Fibroblast of peridontal ligament (primary cell): ENCODE results near the gene HMGB1.

Source experiments
- DNase-seq: peaks from one replicate; pipeline ENCODE4 v3.0.0-alpha.2; 2010; ENCODE audit errors: extremely low read depth

The HMGB1 gene

GRCh38 chr13:30465593-30466357 lies at the start of gene HMGB1:
Gene HMGB1, minus strand, starts transcription at chr13:30465936. Its CDS starts 2,256 bp downstream, at chr13:30463680.
- DNase-seq, result peak; percentile 98

- no peak for DNase-seq
Measured at GRCh38 chr13:30510811-30511371, 45.2 kb upstream of the HMGB1 start.

- no peak for DNase-seq
Measured at GRCh38 chr13:30510091-30510490, 44.4 kb upstream of the HMGB1 start.

GRCh38 chr13:30509254-30510050 lies 43.7 kb upstream of the HMGB1 start:
- DNase-seq, result no peak

GRCh38 chr13:30504081-30504480 lies 38.3 kb upstream of the HMGB1 start:
- DNase-seq, result no peak

- DNase-seq, result no peak
Measured at GRCh38 chr13:30502237-30502636, 36.5 kb upstream of the HMGB1 start.

- peak; percentile 2 for DNase-seq
Measured at GRCh38 chr13:30499338-30499737, 33.6 kb upstream of the HMGB1 start.

GRCh38 chr13:30496147-30496546 lies 30.4 kb upstream of the HMGB1 start:
- DNase-seq, result no peak

GRCh38 chr13:30495746-30496145 lies 30.0 kb upstream of the HMGB1 start:
- no peak for DNase-seq

GRCh38 chr13:30493658-30494381 lies 28.1 kb upstream of the HMGB1 start:
- no peak for DNase-seq

GRCh38 chr13:30487075-30487470 lies 21.3 kb upstream of the HMGB1 start:
- DNase-seq, result no peak

- no peak for DNase-seq
Measured at GRCh38 chr13:30486230-30487074, 20.7 kb upstream of the HMGB1 start.

- DNase-seq, result no peak
Measured at GRCh38 chr13:30481241-30481760, 15.6 kb upstream of the HMGB1 start.

- DNase-seq, result no peak
Measured at GRCh38 chr13:30480292-30480950, 14.7 kb upstream of the HMGB1 start.

- DNase-seq, result no peak
Measured at GRCh38 chr13:30479883-30480219, 14.1 kb upstream of the HMGB1 start.

- no peak for DNase-seq
Measured at GRCh38 chr13:30479154-30479882, 13.6 kb upstream of the HMGB1 start.

GRCh38 chr13:30477346-30478195 lies 11.8 kb upstream of the HMGB1 start:
- no peak for DNase-seq

GRCh38 chr13:30473675-30474074 lies 7.9 kb upstream of the HMGB1 start:
- DNase-seq, result no peak

GRCh38 chr13:30466841-30467252 lies 1.1 kb upstream of the HMGB1 start:
- DNase-seq, result peak; percentile 32
